ENCODE results near the gene ALK. TPM values are rescaled to one million over a fixed set of nuclear protein-coding genes. Genes with fewer than 3 reads are reported as not detected.
"Not testable (repeated sequence)": the region's sequence is repeated elsewhere in the genome, so short reads cannot be mapped to it uniquely, and the experiment has no call there.

Gene ALK
- total RNA-seq, 1 experiment from 2014 or later = 0.06 TPM

- DNase-seq (ENCODE audit: low read depth) = no peak
These were observed 165.6 kb downstream of the ALK start for GRCh38 chr2:29755829-29756228.

GRCh38 chr2:29755233-29755632 is 166.2 kb downstream of the ALK start:
- DNase-seq (ENCODE audit: low read depth) = no peak

GRCh38 chr2:29753671-29754444 is 167.5 kb downstream of the ALK start:
- peak; percentile 65 for DNase-seq (ENCODE audit: low read depth)

- no peak for DNase-seq (ENCODE audit: low read depth)
These were observed 170.0 kb downstream of the ALK start for GRCh38 chr2:29751390-29751789.

GRCh38 chr2:29750463-29750862 is 170.9 kb downstream of the ALK start:
- not testable (repeated sequence) for DNase-seq (ENCODE audit: low read depth)

- DNase-seq (ENCODE audit: low read depth) = peak; percentile 73
These were observed 171.5 kb downstream of the ALK start for GRCh38 chr2:29749843-29750242.

GRCh38 chr2:29749041-29749440 is 172.3 kb downstream of the ALK start:
- peak; percentile 18 for DNase-seq (ENCODE audit: low read depth)

- peak; percentile 100 for DNase-seq (ENCODE audit: low read depth)
These were observed 173.5 kb downstream of the ALK start for GRCh38 chr2:29747786-29748470.

- no peak for DNase-seq (ENCODE audit: low read depth)
These were observed 176.4 kb downstream of the ALK start for GRCh38 chr2:29744976-29745375.

GRCh38 chr2:29743516-29743915 is 177.9 kb downstream of the ALK start:
- DNase-seq (ENCODE audit: low read depth) = no peak

GRCh38 chr2:29742656-29743055 is 178.7 kb downstream of the ALK start:
- peak; percentile 37 for DNase-seq (ENCODE audit: low read depth)

GRCh38 chr2:29741132-29741531 is 180.3 kb downstream of the ALK start:
- no peak for DNase-seq (ENCODE audit: low read depth)

- DNase-seq (ENCODE audit: low read depth) = no peak
These were observed 187.4 kb downstream of the ALK start for GRCh38 chr2:29733965-29734364.

GRCh38 chr2:29733213-29733612 is 188.2 kb downstream of the ALK start:
- DNase-seq (ENCODE audit: low read depth) = no peak

- DNase-seq (ENCODE audit: low read depth) = no peak
These were observed 189.4 kb downstream of the ALK start for GRCh38 chr2:29731948-29732347.

- no peak for DNase-seq (ENCODE audit: low read depth)
These were observed 191.5 kb downstream of the ALK start for GRCh38 chr2:29729932-29730331.

GRCh38 chr2:29729401-29729800 is 192.0 kb downstream of the ALK start:
- no peak for DNase-seq (ENCODE audit: low read depth)

- no peak for DNase-seq (ENCODE audit: low read depth)
These were observed 194.4 kb downstream of the ALK start for GRCh38 chr2:29726976-29727375.

- DNase-seq (ENCODE audit: low read depth) = no peak
These were observed 195.8 kb downstream of the ALK start for GRCh38 chr2:29725610-29726009.

GRCh38 chr2:29724282-29724681 is 197.1 kb downstream of the ALK start:
- DNase-seq (ENCODE audit: low read depth) = no peak

- no peak for DNase-seq (ENCODE audit: low read depth)
These were observed 198.0 kb downstream of the ALK start for GRCh38 chr2:29723255-29724001.

- DNase-seq (ENCODE audit: low read depth) = no peak
These were observed 201.7 kb downstream of the ALK start for GRCh38 chr2:29719639-29720038.

Data from LHCN-M2 (cell line).